Loucy (cell line): ENCODE results near the gene PODNL1.

Experiments used
- H2AFZ ChIP-seq: fragments of 200-600 bp; sonication (generic); 2 replicates; pipeline ENCODE4 v1.6.0; 2016; ENCODE audit warnings: antibody characterized with exemption, mild to moderate bottlenecking, low read length, moderate library complexity
- H3F3A ChIP-seq: fragments of 200-600 bp; 2 replicates; pipeline ENCODE4 v1.6.0; 2016; ENCODE audit warnings: antibody characterized with exemption, low read depth, mild to moderate bottlenecking
- H3K27me3 ChIP-seq: fragments of 200-600 bp; sonication (generic); 2 replicates; pipeline ENCODE4 v1.6.1; 2014; ENCODE audit warnings: low read length, mild to moderate bottlenecking; ENCODE audit not compliant: insufficient read depth, poor library complexity, severe bottlenecking
- H3K36me3 ChIP-seq: fragments of 200-600 bp; sonication (generic); 2 replicates; pipeline ENCODE4 v1.6.1; 2016; ENCODE audit warnings: low read length; ENCODE audit not compliant: insufficient read depth
- H3K4me1 ChIP-seq: fragments of 200-600 bp; sonication (generic); 2 replicates; pipeline ENCODE4 v1.5.1; 2014; ENCODE audit warnings: low read length, mild to moderate bottlenecking; ENCODE audit not compliant: insufficient read depth, poor library complexity, severe bottlenecking
- H3K4me2 ChIP-seq: fragments of 200-600 bp; sonication (generic); 2 replicates; pipeline ENCODE4 v1.6.0; 2014; ENCODE audit warnings: antibody characterized with exemption, low read length, low read depth, mild to moderate bottlenecking; ENCODE audit not compliant: poor library complexity, severe bottlenecking
- H3K4me3 ChIP-seq: fragments of 200-600 bp; sonication (generic); 2 replicates; pipeline ENCODE4 v1.5.1; 2014; ENCODE audit warnings: low read length, mild to moderate bottlenecking, mixed read lengths; ENCODE audit not compliant: poor library complexity, severe bottlenecking
- H3K79me2 ChIP-seq: fragments of 200-600 bp; sonication (generic); 2 replicates; pipeline ENCODE4 v1.6.1; 2014; ENCODE audit warnings: low read length; ENCODE audit not compliant: insufficient read depth
- H3K9ac ChIP-seq: fragments of 200-600 bp; sonication (generic); 2 replicates; pipeline ENCODE4 v1.6.0; 2014; ENCODE audit warnings: mild to moderate bottlenecking, low read depth, low read length, moderate library complexity; ENCODE audit not compliant: poor library complexity, severe bottlenecking
- H3K9me2 ChIP-seq: fragments of 200-600 bp; sonication (generic); replicated peaks from 2 replicates; pipeline ENCODE4 v1.6.1; 2016; ENCODE audit warnings: low read depth, low read length, mixed read lengths
- H3K9me3 ChIP-seq: fragments of 200-600 bp; sonication (generic); 2 replicates; pipeline ENCODE4 v1.6.1; 2014; ENCODE audit warnings: mild to moderate bottlenecking, antibody characterized with exemption, low read length, low read depth; ENCODE audit not compliant: insufficient read depth
- H4K20me1 ChIP-seq: fragments of 200-600 bp; sonication (generic); 2 replicates; pipeline ENCODE4 v1.6.0; 2014; ENCODE audit warnings: antibody characterized with exemption, low read length, mild to moderate bottlenecking; ENCODE audit not compliant: insufficient read depth, poor library complexity, severe bottlenecking
- CTCF ChIP-seq: fragments of 200-600 bp; sonication (generic); conservative IDR thresholded peaks from 2 replicates; pipeline ENCODE4 v1.5.1; 2014; ENCODE audit warnings: mild to moderate bottlenecking, antibody characterized with exemption, low read length
- EZH2phosphoT487 ChIP-seq: fragments of 200-600 bp; IDR thresholded peaks from 2 replicates; pipeline ENCODE4 v1.6.1; 2018; ENCODE audit warnings: antibody characterized with exemption, mild to moderate bottlenecking, moderate library complexity, borderline replicate concordance

The PODNL1 gene

GRCh38 chr19:13884726-13885591 lies 53.3 kb downstream of the PODNL1 start:
- H3K9ac ChIP-seq = no peak overlapping the region
- no peaks in the 10 kb centered on the region for H3F3A ChIP-seq
- TF ChIP-seq CTCF = no peak
- no peak for TF ChIP-seq EZH2phosphoT487
- peaks cover 8% of the 10 kb centered on the region; the same call in 1 of the 2 replicates for H3K36me3 ChIP-seq
- H2AFZ ChIP-seq = no peak overlapping the region
- H3K9me3 ChIP-seq = no peaks in the 10 kb centered on the region
- no peak overlapping the region for H3K4me2 ChIP-seq
- no peaks in the 10 kb centered on the region for H3K9me2 ChIP-seq
- H3K27me3 ChIP-seq = no peaks in the 10 kb centered on the region
- H3K79me2 ChIP-seq = no peaks in the 10 kb centered on the region; the same call in 1 of the 2 replicates
- H3K4me1 ChIP-seq = peaks cover 38% of the 10 kb centered on the region
- H4K20me1 ChIP-seq = no peaks in the 10 kb centered on the region
- H3K4me3 ChIP-seq = no peak overlapping the region

- H3K79me2 ChIP-seq = no peaks in the 10 kb centered on the region; the same call in 1 of the 2 replicates
- no peak overlapping the region for H2AFZ ChIP-seq
- TF ChIP-seq EZH2phosphoT487 (no peak), CTCF (no peak)
- H3K4me3 ChIP-seq = no peak overlapping the region
- no peaks in the 10 kb centered on the region for H3K9me2 ChIP-seq
- H3K4me2 ChIP-seq = peak overlapping the region; percentile 79
- H3K27me3 ChIP-seq = no peaks in the 10 kb centered on the region
- H3F3A ChIP-seq = no peaks in the 10 kb centered on the region
- no peaks in the 10 kb centered on the region for H4K20me1 ChIP-seq
- peak overlapping the region; percentile 72 for H3K9ac ChIP-seq
- H3K36me3 ChIP-seq = no peaks in the 10 kb centered on the region
- peaks cover 38% of the 10 kb centered on the region for H3K4me1 ChIP-seq
- no peaks in the 10 kb centered on the region for H3K9me3 ChIP-seq
These were observed 54.6 kb downstream of the PODNL1 start for GRCh38 chr19:13883516-13884064.

- Histone ChIP-seq H3K9me3 (no peaks in the 10 kb centered on the region), H3F3A (no peaks in the 10 kb centered on the region), H3K27me3 (no peaks in the 10 kb centered on the region), H3K36me3 (no peaks in the 10 kb centered on the region), H3K79me2 (no peaks in the 10 kb centered on the region; the same call in 1 of the 2 replicates), H3K4me3 (peak overlapping the region; percentile 68), H2AFZ (no peak overlapping the region), H3K9me2 (no peaks in the 10 kb centered on the region), H3K4me2 (peak overlapping the region; percentile 79), H3K9ac (peak overlapping the region; percentile 72), H4K20me1 (no peaks in the 10 kb centered on the region), H3K4me1 (peaks cover 38% of the 10 kb centered on the region)
- TF ChIP-seq CTCF (no peak), EZH2phosphoT487 (no peak)
These were observed 55.4 kb downstream of the PODNL1 start for GRCh38 chr19:13882836-13883235.
